ENCODE measurements around the gene RASSF5. TPM values are rescaled to one million over a fixed set of nuclear protein-coding genes. Genes with fewer than 3 reads are reported as not detected.
A peak's percentile ranks its signal among the peaks of the same experiment; 100 is the strongest.

Gene RASSF5
- total and polyA plus RNA-seq, 9 of the 15 experiments (the other 6 are each of a cell fraction or from before 2014, with no cell fraction given), result 6.1 to 41.0 (median 25.2) TPM

DNA sequence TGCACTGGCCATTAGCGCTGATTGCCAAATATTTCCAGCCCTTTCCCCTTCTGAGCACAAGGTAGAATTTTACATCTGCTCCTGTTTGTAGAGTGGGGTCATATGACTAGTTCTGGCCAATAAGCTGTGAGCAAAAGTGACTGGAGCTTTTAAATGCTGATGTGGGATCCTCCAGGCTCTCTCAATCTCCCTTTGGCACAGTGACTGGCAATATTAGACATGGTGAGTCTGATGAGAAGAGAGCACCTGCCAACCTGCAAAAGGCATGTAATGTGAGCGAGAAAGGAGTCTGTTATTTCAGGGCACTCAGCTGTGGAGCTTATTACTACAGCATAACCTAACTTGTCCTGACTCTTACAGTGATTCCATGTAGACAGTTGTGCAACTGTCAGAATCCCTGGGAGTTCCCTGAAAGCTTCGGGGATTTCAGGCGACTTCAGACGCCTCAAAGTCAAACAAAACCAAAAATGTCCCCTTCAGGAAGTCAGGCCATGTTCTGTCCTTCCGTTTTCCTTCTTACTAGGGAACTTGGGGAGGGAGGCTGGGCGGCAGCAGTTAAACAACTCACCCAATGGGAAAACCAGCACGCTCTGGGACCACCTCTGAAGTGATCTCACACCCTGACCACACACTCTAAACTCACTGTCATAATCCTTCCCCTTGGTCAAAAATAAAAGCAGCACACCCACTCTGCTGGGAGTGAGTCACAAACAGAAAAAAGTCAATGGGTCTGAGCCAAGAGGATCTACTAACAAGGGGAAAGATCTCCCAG lies 3.6 kb upstream of the RASSF5 start (continued):
- TF ChIP-seq, protein P1, sequence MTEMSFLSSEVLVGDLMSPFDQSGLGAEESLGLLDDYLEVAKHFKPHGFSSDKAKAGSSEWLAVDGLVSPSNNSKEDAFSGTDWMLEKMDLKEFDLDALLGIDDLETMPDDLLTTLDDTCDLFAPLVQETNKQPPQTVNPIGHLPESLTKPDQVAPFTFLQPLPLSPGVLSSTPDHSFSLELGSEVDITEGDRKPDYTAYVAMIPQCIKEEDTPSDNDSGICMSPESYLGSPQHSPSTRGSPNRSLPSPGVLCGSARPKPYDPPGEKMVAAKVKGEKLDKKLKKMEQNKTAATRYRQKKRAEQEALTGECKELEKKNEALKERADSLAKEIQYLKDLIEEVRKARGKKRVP (CRISPR knock-in tag; IDR thresholded peaks at IDR 0.05), result 0 out of 2 replicates have a peak, but pooled peaks have one; percentile 12
- TF ChIP-seq CHD1 (IDR thresholded peaks at IDR 0.05; ENCODE audit: low read length) (no peak), MCM5 (IDR thresholded peaks at IDR 0.05; ENCODE audit: low read depth) (no peak), BMI1 (IDR thresholded peaks at IDR 0.05; ENCODE audit: low read length) (no peak), ZNF764 (CRISPR knock-in tag; IDR thresholded peaks at IDR 0.05; ENCODE audit: low read depth) (no peak), FOXA3 (CRISPR knock-in tag; conservative IDR thresholded peaks at IDR 0.05 in 1 of 2, IDR thresholded peaks at IDR 0.05 in 1 of 2) (0 out of 4 replicates have a peak, but pooled peaks have one; percentile 19 to 36), POLR2A (conservative IDR thresholded peaks at IDR 0.05) (no peak), RAD21 (CRISPR knock-in tag; conservative IDR thresholded peaks at IDR 0.05 in 1 of 2, IDR thresholded peaks at IDR 0.05 in 1 of 2) (peak; percentile 3 to 15; a peak in 1 of 4 replicates), MLX (CRISPR knock-in tag; conservative IDR thresholded peaks at IDR 0.05) (no peak), ZNF232 (CRISPR knock-in tag; IDR thresholded peaks at IDR 0.05) (no peak), SRSF9 (IDR thresholded peaks at IDR 0.05; ENCODE audit: borderline replicate concordance, low read depth, low read length) (no peak), FOXJ2 (tag; IDR thresholded peaks at IDR 0.05) (no peak), NR3C1 (CRISPR knock-in tag; IDR thresholded peaks at IDR 0.05) (no peak), FOXP4 (CRISPR knock-in tag; IDR thresholded peaks at IDR 0.05; ENCODE audit: borderline replicate concordance) (0 out of 2 replicates have a peak, but pooled peaks have one; percentile 37), LEF1 (IDR thresholded peaks at IDR 0.05) (peak; percentile 60; the same call in 1 of the 2 replicates)
- TF ChIP-seq, protein P2, sequence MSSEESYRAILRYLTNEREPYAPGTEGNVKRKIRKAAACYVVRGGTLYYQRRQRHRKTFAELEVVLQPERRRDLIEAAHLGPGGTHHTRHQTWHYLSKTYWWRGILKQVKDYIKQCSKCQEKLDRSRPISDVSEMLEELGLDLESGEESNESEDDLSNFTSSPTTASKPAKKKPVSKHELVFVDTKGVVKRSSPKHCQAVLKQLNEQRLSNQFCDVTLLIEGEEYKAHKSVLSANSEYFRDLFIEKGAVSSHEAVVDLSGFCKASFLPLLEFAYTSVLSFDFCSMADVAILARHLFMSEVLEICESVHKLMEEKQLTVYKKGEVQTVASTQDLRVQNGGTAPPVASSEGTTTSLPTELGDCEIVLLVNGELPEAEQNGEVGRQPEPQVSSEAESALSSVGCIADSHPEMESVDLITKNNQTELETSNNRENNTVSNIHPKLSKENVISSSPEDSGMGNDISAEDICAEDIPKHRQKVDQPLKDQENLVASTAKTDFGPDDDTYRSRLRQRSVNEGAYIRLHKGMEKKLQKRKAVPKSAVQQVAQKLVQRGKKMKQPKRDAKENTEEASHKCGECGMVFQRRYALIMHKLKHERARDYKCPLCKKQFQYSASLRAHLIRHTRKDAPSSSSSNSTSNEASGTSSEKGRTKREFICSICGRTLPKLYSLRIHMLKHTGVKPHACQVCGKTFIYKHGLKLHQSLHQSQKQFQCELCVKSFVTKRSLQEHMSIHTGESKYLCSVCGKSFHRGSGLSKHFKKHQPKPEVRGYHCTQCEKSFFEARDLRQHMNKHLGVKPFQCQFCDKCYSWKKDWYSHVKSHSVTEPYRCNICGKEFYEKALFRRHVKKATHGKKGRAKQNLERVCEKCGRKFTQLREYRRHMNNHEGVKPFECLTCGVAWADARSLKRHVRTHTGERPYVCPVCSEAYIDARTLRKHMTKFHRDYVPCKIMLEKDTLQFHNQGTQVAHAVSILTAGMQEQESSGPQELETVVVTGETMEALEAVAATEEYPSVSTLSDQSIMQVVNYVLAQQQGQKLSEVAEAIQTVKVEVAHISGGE (CRISPR knock-in tag; IDR thresholded peaks at IDR 0.05), result peak in 1 of 3 experiments; percentile 67; a peak in 2 of 6 replicates
- TF ChIP-seq, protein P3, sequence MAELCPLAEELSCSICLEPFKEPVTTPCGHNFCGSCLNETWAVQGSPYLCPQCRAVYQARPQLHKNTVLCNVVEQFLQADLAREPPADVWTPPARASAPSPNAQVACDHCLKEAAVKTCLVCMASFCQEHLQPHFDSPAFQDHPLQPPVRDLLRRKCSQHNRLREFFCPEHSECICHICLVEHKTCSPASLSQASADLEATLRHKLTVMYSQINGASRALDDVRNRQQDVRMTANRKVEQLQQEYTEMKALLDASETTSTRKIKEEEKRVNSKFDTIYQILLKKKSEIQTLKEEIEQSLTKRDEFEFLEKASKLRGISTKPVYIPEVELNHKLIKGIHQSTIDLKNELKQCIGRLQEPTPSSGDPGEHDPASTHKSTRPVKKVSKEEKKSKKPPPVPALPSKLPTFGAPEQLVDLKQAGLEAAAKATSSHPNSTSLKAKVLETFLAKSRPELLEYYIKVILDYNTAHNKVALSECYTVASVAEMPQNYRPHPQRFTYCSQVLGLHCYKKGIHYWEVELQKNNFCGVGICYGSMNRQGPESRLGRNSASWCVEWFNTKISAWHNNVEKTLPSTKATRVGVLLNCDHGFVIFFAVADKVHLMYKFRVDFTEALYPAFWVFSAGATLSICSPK (IDR thresholded peaks at IDR 0.05; ENCODE audit: borderline replicate concordance), result no peak

Measured in K562 (cell line).